ENCODE results near the gene CORO2B. TPM values are rescaled to one million over a fixed set of nuclear protein-coding genes. Genes with fewer than 3 reads are reported as not detected.

CORO2B gene
- total and polyA plus RNA-seq, 8 donors, result 3.0 to 27.7 (median 21.0) TPM

- intact Hi-C loops (cut with DNase I), result loop anchor here in 1 of 2 donors (10.0 kb wide), 1 partner anchor 51 kb away; the partner anchor contains the start of gene ANP32A
- Histone ChIP-seq H3K27me3 (no peaks in the 10 kb centered on the region), H3K36me3 (peaks cover 0 to 16% of the 10 kb centered on the region in 2 donors), H3K4me3 (no peak overlapping the region), H3K27ac (no peak overlapping the region), H3K4me1 (peaks cover 0 to 12% of the 10 kb centered on the region in 2 donors), H3K9me3 (no peaks in the 10 kb centered on the region)
- ATAC-seq, result no peak
- no peak for DNase-seq
- TF ChIP-seq CTCF (IDR thresholded peaks at IDR 0.05), result no peak
These were observed 195.3 kb downstream of the CORO2B start for GRCh38 chr15:68774120-68774519.

GRCh38 chr15:68774521-68775235 is 195.9 kb downstream of the CORO2B start:
- ATAC-seq (no peak), DNase-seq (peak in 2 of 4 donors; percentile 55 to 58)
- intact Hi-C loops (cut with DNase I), result loop anchor here in 1 of 2 donors (10.0 kb wide), 1 partner anchor 50 kb away; the partner anchor contains the start of gene ANP32A
- peak overlapping the region in 1 of 2 donors; percentile 42 for H3K27ac ChIP-seq
- peaks cover 0 to 21% of the 10 kb centered on the region in 2 donors for H3K36me3 ChIP-seq
- no peak for TF ChIP-seq CTCF (IDR thresholded peaks at IDR 0.05)
- H3K9me3 ChIP-seq, result no peaks in the 10 kb centered on the region
- peaks cover 0 to 12% of the 10 kb centered on the region in 2 donors for H3K4me1 ChIP-seq
- H3K4me3 ChIP-seq, result no peak overlapping the region
- H3K27me3 ChIP-seq, result no peaks in the 10 kb centered on the region

GRCh38 chr15:68775236-68775577 is 196.4 kb downstream of the CORO2B start:
- intact Hi-C loops (cut with DNase I), result loop anchor here in 1 of 2 donors (10.0 kb wide), 1 partner anchor 50 kb away; the partner anchor contains the start of gene ANP32A
- no peak for TF ChIP-seq CTCF (IDR thresholded peaks at IDR 0.05)
- peaks cover 0 to 12% of the 10 kb centered on the region in 2 donors for H3K4me1 ChIP-seq
- no peaks in the 10 kb centered on the region for H3K9me3 ChIP-seq
- H3K36me3 ChIP-seq, result peaks cover 0 to 26% of the 10 kb centered on the region in 2 donors
- DNase-seq (peak in 1 of 4 donors; percentile 53), ATAC-seq (no peak)
- peak overlapping the region in 1 of 2 donors; percentile 42 for H3K27ac ChIP-seq
- H3K27me3 ChIP-seq, result no peaks in the 10 kb centered on the region
- H3K4me3 ChIP-seq, result no peak overlapping the region

GRCh38 chr15:68775671-68776476 is 197.1 kb downstream of the CORO2B start:
- DNase-seq (peak in 2 of 4 donors; percentile 77 to 79), ATAC-seq (peak; percentile 54)
- peaks cover 0 to 16% of the 10 kb centered on the region in 2 donors for H3K4me1 ChIP-seq
- intact Hi-C loops (cut with DNase I), result loop anchor here in 1 of 2 donors (10.0 kb wide), 1 partner anchor 49 kb away; the partner anchor contains the start of gene ANP32A
- H3K27me3 ChIP-seq, result no peaks in the 10 kb centered on the region
- TF ChIP-seq CTCF (IDR thresholded peaks at IDR 0.05), result no peak
- H3K27ac ChIP-seq, result peak overlapping the region; percentile 42 to 60
- no peaks in the 10 kb centered on the region for H3K9me3 ChIP-seq
- H3K4me3 ChIP-seq, result no peak overlapping the region
- peaks cover 0 to 32% of the 10 kb centered on the region in 2 donors for H3K36me3 ChIP-seq
